Activated CD8-positive, alpha-beta T cell treated with anti-CD3 and anti-CD28 coated beads, Interleukin-2, amount 10 ng/mL, durations not matched to agents 7 days and 5 days (primary cell): Measurements from ENCODE around the gene PCDHGB4. TPM values are rescaled to one million over a fixed set of nuclear protein-coding genes. Genes with fewer than 3 reads are reported as not detected.
A peak's percentile ranks its signal among the peaks of the same experiment; 100 is the strongest.
"Not testable (repeated sequence)": the region's sequence is repeated elsewhere in the genome, so short reads cannot be mapped to it uniquely, and the experiment has no call there.

Source experiments
- ATAC-seq: fragments of 150-1000 bp; cut with Tn5 transposase; one replicate; pipeline ENCODE4 v1.10.0; 2021; ENCODE audit warnings: moderate library complexity
- CTCF ChIA-PET: fragments of 350-600 bp; sonication (Branson Sonifier 250); formaldehyde crosslinking; loops from one replicate; lab custom pipeline; 2021; ENCODE audit warnings: antibody characterized with exemption; lab: Charles Lee
- POLR2A ChIA-PET: fragments of 350-600 bp; sonication (Branson Sonifier 250); formaldehyde crosslinking; loops from one replicate; lab custom pipeline; 2021; ENCODE audit warnings: antibody characterized with exemption; lab: Charles Lee
- DNase-seq: peaks from one replicate; pipeline ENCODE4 v3.0.0-alpha.2; 2020
- H3K27ac Mint-ChIP-seq: one replicate; pipeline ENCODE4 v1.8.0; 2021; ENCODE audit warnings: mild to moderate bottlenecking, mixed read lengths
- H3K27me3 Mint-ChIP-seq: one replicate; pipeline ENCODE4 v1.8.0; 2021; ENCODE audit warnings: low read depth, mixed read lengths
- H3K36me3 Mint-ChIP-seq: one replicate; pipeline ENCODE4 v1.8.0; 2021; ENCODE audit warnings: low read depth, mixed read lengths
- H3K4me1 Mint-ChIP-seq: one replicate; pipeline ENCODE4 v1.8.0; 2021; ENCODE audit warnings: low read depth, mixed read lengths
- H3K4me3 Mint-ChIP-seq: one replicate; pipeline ENCODE4 v1.8.0; 2021; ENCODE audit warnings: mild to moderate bottlenecking, mixed read lengths
- H3K9me3 Mint-ChIP-seq: one replicate; pipeline ENCODE4 v1.8.0; 2022; ENCODE audit warnings: mixed read lengths; ENCODE audit not compliant: insufficient read depth
- total RNA-seq, 2 experiments: library from RNA; stranded (reverse); gene quantifications; one replicate each; pipeline ENCODE4 v1.2.3, GENCODE V29; 2021

PCDHGB4 gene
- total RNA-seq, 2 experiments from 2014 or later, result not detected

DNA sequence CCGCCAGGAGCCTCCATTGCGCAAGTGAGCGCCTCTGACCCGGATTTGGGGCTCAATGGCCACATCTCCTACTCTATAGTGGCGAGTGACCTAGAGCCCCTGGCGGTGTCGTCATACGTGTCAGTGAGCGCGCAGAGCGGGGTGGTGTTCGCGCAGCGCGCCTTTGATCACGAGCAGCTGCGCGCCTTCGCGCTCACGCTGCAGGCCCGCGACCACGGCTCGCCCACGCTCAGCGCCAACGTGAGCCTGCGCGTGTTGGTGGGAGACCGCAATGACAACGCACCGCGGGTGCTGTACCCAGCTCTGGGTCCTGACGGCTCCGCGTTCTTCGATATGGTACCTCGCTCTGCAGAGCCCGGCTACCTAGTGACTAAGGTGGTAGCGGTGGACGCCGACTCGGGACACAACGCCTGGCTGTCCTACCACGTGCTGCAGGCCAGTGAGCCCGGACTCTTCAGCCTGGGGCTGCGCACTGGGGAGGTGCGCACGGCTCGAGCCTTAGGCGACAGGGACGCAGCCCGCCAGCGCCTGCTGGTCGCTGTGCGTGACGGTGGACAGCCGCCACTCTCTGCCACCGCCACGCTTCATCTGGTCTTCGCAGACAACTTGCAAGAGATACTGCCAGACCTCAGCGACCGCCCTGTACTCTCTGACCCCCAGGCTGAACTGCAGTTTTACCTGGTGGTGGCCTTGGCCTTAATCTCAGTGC, 22.3 kb downstream of the PCDHGB4 start:
- Mint-ChIP-seq H3K4me3 (no peak overlapping the region), H3K36me3 (peaks cover 17% of the 10 kb centered on the region), H3K27me3 (peaks cover 52% of the 10 kb centered on the region), H3K9me3 (peaks cover 25% of the 10 kb centered on the region), H3K27ac (no peak overlapping the region), H3K4me1 (peaks cover 21% of the 10 kb centered on the region)
- POLR2A ChIA-PET, result no interaction called here
- CTCF ChIA-PET, result no interaction called here
- ATAC-seq, result no peak
- no peak for DNase-seq

DNA sequence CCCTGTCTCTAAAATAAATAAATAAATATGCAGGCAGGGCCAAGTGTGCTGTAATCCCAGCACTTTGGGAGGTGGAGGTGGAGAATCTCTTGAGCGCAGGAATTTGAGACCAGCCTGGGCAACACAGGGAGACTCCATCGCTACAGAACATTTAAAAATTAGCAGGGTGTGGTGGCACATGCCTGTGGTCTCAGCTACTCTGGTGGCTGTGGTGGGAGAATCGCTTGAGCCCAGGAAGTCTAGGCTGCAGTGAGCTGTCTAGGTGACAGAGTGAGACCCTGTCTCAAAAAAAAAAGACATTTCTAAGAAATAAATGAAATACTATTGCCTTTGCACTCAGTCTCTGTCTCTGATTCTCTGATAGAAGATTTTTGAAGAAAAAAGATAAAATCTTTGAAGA, 24.1 kb downstream of the PCDHGB4 start:
- peaks cover 63% of the 10 kb centered on the region for H3K27me3 Mint-ChIP-seq
- ATAC-seq (no peak), DNase-seq (no peak)
- H3K4me3 Mint-ChIP-seq, result no peak overlapping the region
- H3K27ac Mint-ChIP-seq, result no peak overlapping the region
- ChIA-PET POLR2A (no interaction called here), CTCF (interaction anchor here (3.7 to 4.1 kb wide), 2 partner anchors 91 to 102 kb away, joined by 14 to 36 read pairs; partner anchors contain the start of gene TAF7)
- peaks cover 17% of the 10 kb centered on the region for H3K36me3 Mint-ChIP-seq
- H3K9me3 Mint-ChIP-seq, result peaks cover 25% of the 10 kb centered on the region
- H3K4me1 Mint-ChIP-seq, result peaks cover 21% of the 10 kb centered on the region

DNA sequence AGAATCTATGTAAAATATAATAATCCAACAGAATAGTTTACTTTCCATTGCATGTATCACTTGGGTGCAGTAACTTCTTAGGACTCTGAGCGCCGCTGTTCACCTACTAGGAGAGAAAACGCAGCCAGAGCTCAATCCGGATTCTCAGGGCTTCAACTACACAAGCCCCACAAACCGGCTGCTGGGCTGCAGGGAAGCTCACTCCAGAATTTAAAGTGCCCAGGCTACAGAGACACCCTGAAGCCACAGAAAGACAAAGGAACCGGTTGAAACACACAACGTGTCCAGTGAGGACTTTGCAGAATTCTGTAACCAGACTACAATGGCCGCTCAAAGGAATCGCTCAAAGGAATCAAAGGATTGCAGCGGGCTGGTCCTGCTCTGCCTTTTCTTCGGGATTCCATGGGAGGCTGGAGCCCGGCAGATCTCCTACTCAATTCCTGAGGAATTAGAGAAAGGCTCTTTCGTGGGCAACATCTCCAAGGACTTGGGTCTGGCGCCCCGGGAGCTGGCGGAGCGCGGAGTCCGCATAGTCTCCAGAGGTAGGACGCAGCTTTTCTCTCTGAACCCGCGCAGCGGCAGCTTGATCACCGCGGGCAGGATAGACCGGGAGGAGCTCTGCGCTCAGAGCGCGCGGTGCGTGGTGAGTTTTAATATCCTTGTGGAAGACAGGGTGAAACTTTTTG, 25.5 kb downstream of the PCDHGB4 start, which contains the start of gene PCDHGA10:
Gene PCDHGA10 (plus strand): TSS at position 134 of the 686 bp plus-strand sequence. CDS start 189 bp downstream, at position 323.
- POLR2A ChIA-PET, result interaction anchor here (1.1 kb wide), 1 partner anchor 101 kb away, joined by 3 read pairs; no protein-coding TSS in a partner anchor
- DNase-seq (peak; percentile 71), ATAC-seq (peak; percentile 75)
- Mint-ChIP-seq H3K4me3 (peak within 1 kb of the TSS; percentile 71), H3K27me3 (peaks cover 60% of the 10 kb centered on the region), H3K4me1 (peaks cover 26% of the 10 kb centered on the region), H3K9me3 (peaks cover 25% of the 10 kb centered on the region), H3K36me3 (peaks cover 19% of the 10 kb centered on the region), H3K27ac (no peak within 1 kb of the TSS)
- CTCF ChIA-PET, result interaction anchor here (0.6 to 4.1 kb wide), 34 partner anchors 8 to 691 kb away, joined by 3 to 36 read pairs (median 5); partner anchors contain the start of genes PCDHGA11, PCDHGA12, PCDHGA4 and PCDHGA8

DNA sequence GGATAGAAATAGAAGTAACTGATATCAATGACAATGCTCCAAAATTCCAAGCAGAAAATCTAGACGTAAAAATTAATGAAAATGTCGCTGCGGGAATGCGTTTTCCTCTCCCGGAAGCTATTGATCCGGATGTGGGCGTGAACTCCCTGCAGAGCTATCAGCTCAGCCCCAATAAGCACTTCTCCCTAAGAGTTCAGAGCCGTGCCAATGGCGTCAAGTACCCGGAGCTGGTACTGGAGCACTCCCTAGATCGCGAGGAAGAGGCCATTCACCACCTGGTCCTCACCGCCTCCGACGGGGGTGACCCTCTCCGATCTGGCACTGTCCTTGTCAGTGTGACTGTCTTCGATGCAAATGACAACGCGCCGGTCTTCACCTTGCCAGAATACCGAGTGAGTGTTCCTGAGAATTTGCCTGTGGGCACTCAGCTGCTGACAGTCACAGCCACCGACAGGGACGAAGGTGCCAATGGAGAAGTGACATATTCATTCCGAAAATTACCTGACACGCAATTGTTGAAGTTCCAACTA, 26.1 kb downstream of the PCDHGB4 start:
- ChIA-PET POLR2A (interaction anchor here (1.1 kb wide), 1 partner anchor 100 kb away, joined by 3 read pairs; no protein-coding TSS in a partner anchor), CTCF (interaction anchor here (0.9 to 4.1 kb wide), 27 partner anchors 8 to 154 kb away, joined by 3 to 36 read pairs (median 5); partner anchors contain the start of genes PCDHGA11, PCDHGA12, PCDHGA4 and PCDHGA8)
- ATAC-seq (no peak), DNase-seq (no peak)
- Mint-ChIP-seq H3K36me3 (peaks cover 21% of the 10 kb centered on the region), H3K27me3 (peaks cover 62% of the 10 kb centered on the region), H3K4me1 (peaks cover 24% of the 10 kb centered on the region), H3K27ac (no peak overlapping the region), H3K9me3 (peaks cover 25% of the 10 kb centered on the region), H3K4me3 (peak overlapping the region; percentile 71)

- POLR2A ChIA-PET, H3K27ac Mint-ChIP-seq, DNase-seq, ATAC-seq: not testable (repeated sequence)
- H3K4me1 Mint-ChIP-seq, result peaks cover 24% of the 10 kb centered on the region
- CTCF ChIA-PET, result interaction anchor here (1.2 to 4.1 kb wide), 6 partner anchors 16 to 110 kb away, joined by 7 to 36 read pairs (median 16); partner anchors contain the start of genes PCDHGA12, PCDHGB4, PCDHGB5 and TAF7
- H3K27me3 Mint-ChIP-seq, result peaks cover 60% of the 10 kb centered on the region
- H3K36me3 Mint-ChIP-seq, result peaks cover 21% of the 10 kb centered on the region
- H3K4me3 Mint-ChIP-seq, result peak overlapping the region; percentile 10
- H3K9me3 Mint-ChIP-seq, result peaks cover 23% of the 10 kb centered on the region
Measured at GRCh38 chr5:141414548-141415274, 27.2 kb downstream of the PCDHGB4 start.

DNA sequence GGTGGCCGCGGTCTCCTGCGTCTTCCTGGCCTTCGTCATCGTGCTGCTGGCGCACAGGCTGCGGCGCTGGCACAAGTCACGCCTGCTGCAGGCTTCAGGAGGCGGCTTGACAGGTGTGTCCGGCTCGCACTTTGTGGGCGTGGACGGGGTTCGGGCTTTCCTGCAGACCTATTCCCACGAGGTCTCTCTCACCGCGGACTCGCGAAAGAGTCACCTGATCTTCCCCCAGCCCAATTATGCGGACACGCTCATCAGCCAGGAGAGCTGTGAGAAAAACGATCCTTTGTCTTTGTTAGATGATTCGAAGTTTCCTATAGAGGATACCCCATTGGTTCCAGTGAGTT, 27.7 kb downstream of the PCDHGB4 start:
- H3K4me3 Mint-ChIP-seq, DNase-seq, POLR2A ChIA-PET, H3K27ac Mint-ChIP-seq, ATAC-seq: not testable (repeated sequence)
- peaks cover 57% of the 10 kb centered on the region for H3K27me3 Mint-ChIP-seq
- H3K36me3 Mint-ChIP-seq, result peaks cover 22% of the 10 kb centered on the region
- H3K4me1 Mint-ChIP-seq, result peaks cover 24% of the 10 kb centered on the region
- peaks cover 20% of the 10 kb centered on the region for H3K9me3 Mint-ChIP-seq
- CTCF ChIA-PET, result interaction anchor here (3.7 kb wide), 1 partner anchor 95 kb away, joined by 14 read pairs; the partner anchor contains the start of gene TAF7

DNA sequence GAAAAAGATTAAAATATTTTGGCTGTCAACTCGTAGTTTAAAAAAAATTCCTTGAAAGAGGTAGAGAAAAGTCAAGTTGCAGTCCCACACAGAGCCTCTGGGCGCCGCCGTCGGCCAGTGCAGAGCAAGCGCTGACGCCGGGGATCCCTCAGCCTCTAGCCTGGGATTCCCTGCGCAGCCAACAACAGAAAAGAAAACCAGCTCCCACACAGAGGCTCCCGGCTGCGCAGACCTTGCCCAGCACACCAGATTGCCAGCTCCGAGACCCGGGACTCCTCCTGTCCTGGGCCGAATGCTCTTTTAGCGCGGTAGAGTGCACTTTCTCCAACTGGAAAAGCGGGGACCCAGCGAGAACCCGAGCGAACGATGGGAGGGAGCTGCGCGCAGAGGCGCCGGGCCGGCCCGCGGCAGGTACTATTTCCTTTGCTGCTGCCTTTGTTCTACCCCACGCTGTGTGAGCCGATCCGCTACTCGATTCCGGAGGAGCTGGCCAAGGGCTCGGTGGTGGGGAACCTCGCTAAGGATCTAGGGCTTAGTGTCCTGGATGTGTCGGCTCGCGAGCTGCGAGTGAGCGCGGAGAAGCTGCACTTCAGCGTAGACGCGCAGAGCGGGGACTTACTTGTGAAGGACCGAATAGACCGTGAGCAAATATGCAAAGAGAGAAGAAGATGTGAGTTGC, 30.1 kb downstream of the PCDHGB4 start, which contains the start of gene PCDHGB7:
Gene PCDHGB7 (plus strand): TSS at position 184 of the 679 bp plus-strand sequence. CDS start 183 bp downstream, at position 367.
- Mint-ChIP-seq H3K4me3 (peak within 1 kb of the TSS; percentile 23), H3K27me3 (peaks cover 71% of the 10 kb centered on the region), H3K27ac (peak within 1 kb of the TSS; percentile 18), H3K36me3 (peaks cover 35% of the 10 kb centered on the region), H3K9me3 (peaks cover 27% of the 10 kb centered on the region), H3K4me1 (peaks cover 30% of the 10 kb centered on the region)
- POLR2A ChIA-PET, result not testable (repeated sequence)
- CTCF ChIA-PET, result interaction anchor here (1.0 to 2.6 kb wide), 5 partner anchors 10 to 146 kb away, joined by 3 to 12 read pairs (median 8); partner anchors contain the start of genes PCDHGB6 and TAF7
- DNase-seq (peak; percentile 52), ATAC-seq (peak; percentile 64)

- no peak for DNase-seq
- CTCF ChIA-PET, result interaction anchor here (0.9 to 2.9 kb wide), 9 partner anchors 11 to 138 kb away, joined by 3 to 28 read pairs (median 8); partner anchors contain the start of genes PCDHGA12, PCDHGB3 and PCDHGB6
- H3K4me3 Mint-ChIP-seq, result peak overlapping the region; percentile 13
- peaks cover 15% of the 10 kb centered on the region for H3K4me1 Mint-ChIP-seq
- H3K27me3 Mint-ChIP-seq, result peaks cover 68% of the 10 kb centered on the region
- peaks cover 24% of the 10 kb centered on the region for H3K9me3 Mint-ChIP-seq
- H3K36me3 Mint-ChIP-seq, result peaks cover 33% of the 10 kb centered on the region
- no peak for ATAC-seq
- POLR2A ChIA-PET, result no interaction called here
- H3K27ac Mint-ChIP-seq, result peak overlapping the region; percentile 3
Measured at GRCh38 chr5:141419074-141419880, 31.8 kb downstream of the PCDHGB4 start.

GRCh38 chr5:141420855-141421488, 33.5 kb downstream of the PCDHGB4 start, which contains the start of gene PCDHGA11:
Gene PCDHGA11 (plus strand): TSS chr5:141421051. CDS start chr5:141421228, 177 bp downstream.
- peak within 1 kb of the TSS; percentile 69 for H3K4me3 Mint-ChIP-seq
- ChIA-PET CTCF (interaction anchor here (0.7 to 3.2 kb wide), 27 partner anchors 8 to 1376 kb away, joined by 3 to 28 read pairs (median 5); partner anchors contain the start of genes PCDHB10, PCDHB14, PCDHB15 and PCDHGA10), POLR2A (no interaction called here)
- peaks cover 24% of the 10 kb centered on the region for H3K9me3 Mint-ChIP-seq
- H3K36me3 Mint-ChIP-seq, result peaks cover 29% of the 10 kb centered on the region
- ATAC-seq, result no peak
- peaks cover 62% of the 10 kb centered on the region for H3K27me3 Mint-ChIP-seq
- peak; percentile 53 for DNase-seq
- H3K4me1 Mint-ChIP-seq, result peaks cover 11% of the 10 kb centered on the region
- H3K27ac Mint-ChIP-seq, result peak within 1 kb of the TSS; percentile 35
